Astrocyte (in vitro differentiated cells and primary cell): Measurements from ENCODE around the gene TMEM63C.

ENCODE experiments used
- EZH2 ChIP-seq: IDR thresholded peaks from 2 replicates; pipeline ENCODE4 v1.6.1; 2012; ENCODE audit warnings: mild to moderate bottlenecking, low read length, inconsistent platforms; ENCODE audit not compliant: insufficient read depth
- TF ChIP-seq, protein P1 (sequence below): IDR thresholded peaks from 2 replicates; pipeline ENCODE4 v1.5.1; 2011; ENCODE audit warnings: low read depth, mild to moderate bottlenecking, inconsistent platforms, low read length, moderate library complexity; ENCODE audit not compliant: insufficient read depth

DNA sequence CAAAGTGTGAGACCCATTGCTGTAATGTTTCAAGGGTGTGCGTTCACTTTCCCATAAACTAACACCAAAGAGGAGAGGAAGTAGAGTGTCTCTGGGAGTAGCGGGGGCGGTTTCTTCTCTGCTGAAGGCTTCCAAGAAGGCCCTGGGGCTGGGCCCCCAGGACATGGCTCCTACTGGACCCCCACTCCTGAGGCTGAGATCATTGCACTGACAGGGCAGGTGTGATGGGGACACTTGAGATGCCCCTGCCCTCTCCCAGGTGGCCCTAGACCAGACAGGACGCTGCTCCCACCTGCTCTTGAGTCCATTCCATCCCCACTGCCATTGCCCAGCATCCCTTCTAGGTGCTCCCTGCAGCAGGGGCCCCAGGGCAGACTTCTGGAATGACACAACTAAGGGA is 20.1 kb downstream of the TMEM63C start:
- TF ChIP-seq, protein P1, sequence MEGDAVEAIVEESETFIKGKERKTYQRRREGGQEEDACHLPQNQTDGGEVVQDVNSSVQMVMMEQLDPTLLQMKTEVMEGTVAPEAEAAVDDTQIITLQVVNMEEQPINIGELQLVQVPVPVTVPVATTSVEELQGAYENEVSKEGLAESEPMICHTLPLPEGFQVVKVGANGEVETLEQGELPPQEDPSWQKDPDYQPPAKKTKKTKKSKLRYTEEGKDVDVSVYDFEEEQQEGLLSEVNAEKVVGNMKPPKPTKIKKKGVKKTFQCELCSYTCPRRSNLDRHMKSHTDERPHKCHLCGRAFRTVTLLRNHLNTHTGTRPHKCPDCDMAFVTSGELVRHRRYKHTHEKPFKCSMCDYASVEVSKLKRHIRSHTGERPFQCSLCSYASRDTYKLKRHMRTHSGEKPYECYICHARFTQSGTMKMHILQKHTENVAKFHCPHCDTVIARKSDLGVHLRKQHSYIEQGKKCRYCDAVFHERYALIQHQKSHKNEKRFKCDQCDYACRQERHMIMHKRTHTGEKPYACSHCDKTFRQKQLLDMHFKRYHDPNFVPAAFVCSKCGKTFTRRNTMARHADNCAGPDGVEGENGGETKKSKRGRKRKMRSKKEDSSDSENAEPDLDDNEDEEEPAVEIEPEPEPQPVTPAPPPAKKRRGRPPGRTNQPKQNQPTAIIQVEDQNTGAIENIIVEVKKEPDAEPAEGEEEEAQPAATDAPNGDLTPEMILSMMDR: no peak
- TF ChIP-seq EZH2: no peak
